HEK293T (cell line): ENCODE results near the gene SCAMP4.

Experiments used
- CTCF ChIA-PET: fragments of 350-600 bp; formaldehyde crosslinking; extraction: SDS; loops from one replicate; lab custom pipeline; 2021; ENCODE audit warnings: antibody characterized with exemption, inconsistent platforms; lab: Yijun Ruan, JAX
- POLR2A ChIA-PET: fragments of 350-600 bp; formaldehyde crosslinking; extraction: SDS; loops from one replicate; lab custom pipeline; 2020; ENCODE audit warnings: antibody characterized with exemption, inconsistent platforms; lab: Yijun Ruan, JAX
- DNase-seq: peaks from one replicate; pipeline ENCODE4 v3.0.0; 2012; ENCODE audit warnings: mixed read lengths; ENCODE audit errors: extremely low spot score
- ARNT ChIP-seq: fragments of 450-650 bp; IDR thresholded peaks from 2 replicates; pipeline ENCODE4 v1.6.1; 2017; ENCODE audit warnings: mild to moderate bottlenecking
- BHLHE40 ChIP-seq: fragments of 450-650 bp; IDR thresholded peaks from 2 replicates; pipeline ENCODE4 v1.6.1; 2016; ENCODE audit warnings: mild to moderate bottlenecking, moderate library complexity, borderline replicate concordance
- CTBP1 ChIP-seq: fragments of 450-650 bp; IDR thresholded peaks from 2 replicates; pipeline ENCODE4 v1.6.1; 2016; ENCODE audit warnings: borderline replicate concordance
- ELF4 ChIP-seq: fragments of 450-650 bp; IDR thresholded peaks from 2 replicates; pipeline ENCODE4 v1.6.1; 2017; ENCODE audit warnings: antibody characterized with exemption
- FOXA1 ChIP-seq: fragments of 450-650 bp; IDR thresholded peaks from 2 replicates; pipeline ENCODE4 v1.6.1; 2016; ENCODE audit warnings: mild to moderate bottlenecking
- FOXK2 ChIP-seq: fragments of 450-650 bp; IDR thresholded peaks from 2 replicates; pipeline ENCODE4 v1.6.1; 2016; ENCODE audit warnings: mild to moderate bottlenecking
- FOXM1 ChIP-seq: fragments of 450-650 bp; IDR thresholded peaks from 2 replicates; pipeline ENCODE4 v1.6.1; 2017; ENCODE audit warnings: mild to moderate bottlenecking, borderline replicate concordance
- HDGF ChIP-seq: fragments of 450-650 bp; IDR thresholded peaks from 2 replicates; pipeline ENCODE4 v1.6.1; 2017; ENCODE audit warnings: antibody characterized with exemption, borderline replicate concordance
- L3MBTL2 ChIP-seq: fragments of 450-650 bp; conservative IDR thresholded peaks from 2 replicates; pipeline ENCODE4 v1.6.1; 2016; ENCODE audit warnings: mild to moderate bottlenecking
- LEF1 ChIP-seq: fragments of 450-650 bp; IDR thresholded peaks from 2 replicates; pipeline ENCODE4 v1.6.1; 2017; ENCODE audit warnings: mild to moderate bottlenecking, borderline replicate concordance
- NFRKB ChIP-seq: fragments of 450-650 bp; IDR thresholded peaks from 2 replicates; pipeline ENCODE4 v1.6.1; 2016; ENCODE audit warnings: mild to moderate bottlenecking, moderate library complexity
- PKNOX1 ChIP-seq: fragments of 450-650 bp; IDR thresholded peaks from 2 replicates; pipeline ENCODE4 v1.6.1; 2016
- SP1 ChIP-seq: fragments of 450-650 bp; IDR thresholded peaks from 2 replicates; pipeline ENCODE4 v1.6.1; 2017
- SUZ12 ChIP-seq: fragments of 450-650 bp; IDR thresholded peaks from 2 replicates; pipeline ENCODE4 v1.6.1; 2016; ENCODE audit warnings: mild to moderate bottlenecking
- TARDBP ChIP-seq: fragments of 450-650 bp; IDR thresholded peaks from 2 replicates; pipeline ENCODE4 v1.6.1; 2016
- ZNF384 ChIP-seq: fragments of 450-650 bp; IDR thresholded peaks from 2 replicates; pipeline ENCODE4 v1.6.1; 2016

The SCAMP4 gene

DNA sequence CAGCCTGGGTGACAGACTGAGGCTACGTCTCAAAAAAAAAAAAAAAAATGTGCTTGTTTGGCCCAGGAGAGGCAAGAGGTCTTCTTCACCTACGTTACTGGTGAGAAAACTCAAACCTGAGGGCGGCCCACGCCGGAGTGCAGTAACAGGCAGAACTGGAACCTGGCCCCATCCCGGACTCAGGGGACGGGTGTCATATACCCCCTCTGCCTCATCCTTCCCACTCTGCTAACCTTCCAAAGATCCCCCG, 414 bp upstream of the SCAMP4 start:
- CTCF ChIA-PET, result interaction anchor here (0.6 to 1.2 kb wide), 3 partner anchors 39 to 79 kb away, joined by 4 to 5 read pairs (median 4); no protein-coding TSS in a partner anchor
- DNase-seq, result no peak
- POLR2A ChIA-PET, result interaction anchor here (1.2 to 1.9 kb wide), 2 partner anchors 9 to 29 kb away, joined by 4 to 8 read pairs; no protein-coding TSS in a partner anchor
- TF ChIP-seq ARNT, result no peak
- no peak for TF ChIP-seq ZNF384
- TF ChIP-seq SUZ12, result no peak
- no peak for TF ChIP-seq BHLHE40
- no peak for TF ChIP-seq FOXK2
- no peak for TF ChIP-seq HDGF
- no peak for TF ChIP-seq LEF1
- TF ChIP-seq TARDBP, result no peak

GRCh38 chr19:1905863-1906375, 720 bp downstream of the SCAMP4 start:
- CTCF ChIA-PET, result no interaction called here
- POLR2A ChIA-PET, result interaction anchor here (0.7 to 1.9 kb wide), 8 partner anchors 8 to 30 kb away, joined by 3 to 9 read pairs (median 4); partner anchors contain the start of gene ABHD17A
- TF ChIP-seq FOXA1 (no peak), NFRKB (no peak), ZNF384 (no peak), ARNT (no peak), L3MBTL2 (no peak; the same call in 1 of the 2 replicates), BHLHE40 (no peak), FOXK2 (no peak), PKNOX1 (no peak), SUZ12 (no peak)
- DNase-seq, result no peak

DNA sequence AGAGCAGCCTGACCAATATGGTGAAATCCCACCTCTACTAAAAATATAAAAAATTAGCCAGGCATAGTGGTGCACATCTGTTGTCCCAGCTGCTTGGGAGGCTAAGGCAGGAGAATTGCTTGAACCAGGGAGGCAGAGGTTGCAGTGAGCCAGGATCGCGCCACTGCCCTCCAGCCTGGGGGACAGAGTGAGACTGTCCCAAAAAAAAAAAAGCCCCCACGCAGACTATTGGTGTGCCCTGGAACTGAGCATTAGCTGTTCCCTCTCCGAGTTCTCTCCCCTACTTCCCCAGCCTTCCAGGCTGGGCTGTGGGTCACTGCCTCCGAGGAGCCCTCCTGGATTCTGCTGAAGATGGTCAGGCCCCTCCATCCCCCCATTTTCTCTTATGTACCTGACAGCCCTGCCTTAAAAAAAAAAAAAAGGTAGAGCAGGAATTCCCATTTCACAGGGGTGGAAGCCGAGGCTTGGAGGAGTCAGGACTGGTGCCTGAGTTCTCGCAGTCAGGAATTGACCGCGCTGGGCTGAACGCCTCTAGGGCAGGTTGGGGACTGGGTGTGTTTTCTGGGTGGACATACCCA, 1.9 kb downstream of the SCAMP4 start:
- TF ChIP-seq TARDBP (no peak), PKNOX1 (no peak), FOXK2 (no peak), ELF4 (no peak), ZNF384 (no peak)
- CTCF ChIA-PET, result no interaction called here
- no peak for DNase-seq
- POLR2A ChIA-PET, result interaction anchor here (1.4 kb wide), 1 partner anchor 12 kb away, joined by 3 read pairs; no protein-coding TSS in a partner anchor

DNA sequence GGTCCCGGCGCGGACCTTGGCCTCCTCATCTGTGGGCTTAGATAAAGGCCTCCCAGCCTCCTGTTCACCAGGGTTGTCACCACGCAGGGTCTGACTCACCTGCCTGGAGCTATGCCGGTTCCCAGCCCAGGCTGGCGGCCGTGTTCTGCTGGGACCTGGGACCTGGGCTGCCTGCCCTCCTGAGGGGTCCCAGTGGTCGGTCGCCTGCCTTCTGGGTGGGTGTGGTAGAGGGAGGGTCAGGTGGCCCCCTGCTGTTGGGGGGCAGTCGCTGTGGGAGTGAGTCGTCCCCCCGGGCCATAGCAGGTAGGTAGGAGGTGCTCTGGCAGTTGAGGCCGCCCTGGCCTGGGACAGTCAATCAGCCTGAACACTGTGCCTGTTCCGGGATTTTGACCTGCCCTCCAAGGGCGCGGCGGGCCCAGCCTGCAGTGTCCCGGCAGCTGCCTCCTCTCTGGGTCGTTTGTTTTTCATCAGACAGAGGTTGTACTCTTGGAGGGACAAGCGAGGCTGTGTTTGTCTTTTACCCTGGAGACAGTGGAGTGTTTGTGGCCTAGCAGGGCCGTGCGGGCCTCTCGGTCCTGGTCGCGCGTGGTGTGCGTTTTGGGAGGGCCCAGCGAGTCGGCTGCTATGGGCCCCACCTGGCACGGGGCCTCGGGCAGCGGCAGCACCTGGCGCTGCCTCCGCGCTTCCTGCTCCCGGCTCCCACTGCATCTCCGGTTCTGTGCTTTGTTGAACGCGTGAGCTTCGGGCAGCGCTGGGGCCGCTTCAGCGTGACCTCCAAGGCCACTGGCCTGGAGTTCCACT, 2.6 kb downstream of the SCAMP4 start:
- no peak for DNase-seq
- ChIA-PET POLR2A (interaction anchor here (1.4 kb wide), 1 partner anchor 11 kb away, joined by 3 read pairs; no protein-coding TSS in a partner anchor), CTCF (no interaction called here)
- TF ChIP-seq SUZ12 (no peak), PKNOX1 (no peak), NFRKB (no peak), ARNT (no peak), CTBP1 (no peak), FOXM1 (no peak), FOXA1 (no peak), SP1 (no peak), BHLHE40 (no peak), LEF1 (no peak), HDGF (no peak), TARDBP (no peak), L3MBTL2 (no peak), ELF4 (no peak), FOXK2 (no peak), ZNF384 (no peak)

GRCh38 chr19:1908364-1908678, 3.1 kb downstream of the SCAMP4 start:
- CTCF ChIA-PET, result no interaction called here
- DNase-seq, result no peak
- POLR2A ChIA-PET, result no interaction called here
- TF ChIP-seq FOXM1 (no peak), ZNF384 (no peak), ARNT (no peak), TARDBP (no peak), CTBP1 (no peak), LEF1 (no peak), PKNOX1 (no peak), SUZ12 (no peak), FOXA1 (no peak), ELF4 (no peak), HDGF (no peak), BHLHE40 (no peak), L3MBTL2 (no peak), NFRKB (no peak), FOXK2 (no peak), SP1 (no peak)
